ENCODE measurements around the gene FLNC.

Gene FLNC

DNA sequence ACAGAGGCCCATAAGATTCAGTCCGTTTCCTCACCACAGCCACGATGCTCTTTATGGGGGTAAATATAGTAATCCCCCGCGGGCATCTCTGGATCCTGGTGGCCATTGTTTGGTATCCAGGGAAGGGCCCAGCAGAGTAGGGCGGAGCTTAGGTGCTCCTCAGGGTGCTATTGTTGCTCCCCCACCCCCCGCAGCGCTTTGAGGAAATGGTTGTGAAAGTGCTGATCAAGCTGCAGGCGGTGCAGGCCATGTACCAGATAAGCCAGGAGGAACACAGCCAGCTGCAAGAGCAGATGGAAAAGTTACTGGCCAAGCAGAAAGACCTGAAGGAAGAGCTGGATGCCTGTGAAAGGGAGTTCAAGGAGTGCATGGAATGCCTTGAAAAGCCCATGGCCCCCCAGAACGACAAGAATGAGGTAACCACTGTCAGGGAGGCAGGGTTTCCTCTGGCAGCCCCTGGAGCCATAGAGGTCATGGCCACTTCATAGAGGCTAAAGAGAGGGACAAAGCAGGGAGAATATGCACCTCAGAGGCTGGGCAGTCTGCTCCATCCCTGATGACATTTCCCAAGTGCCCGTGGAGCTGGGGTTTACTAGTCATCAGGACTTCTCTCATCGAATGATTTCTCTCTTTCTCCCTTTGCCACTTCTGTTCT, 17.6 kb upstream of the FLNC start:
- DNase-seq (ENCODE audit: low read depth): peak; percentile 83
- H3K4me3 ChIP-seq (replicated peaks; ENCODE audit: low read depth, low read length): no peak overlapping the region
- TF ChIP-seq, protein P1, sequence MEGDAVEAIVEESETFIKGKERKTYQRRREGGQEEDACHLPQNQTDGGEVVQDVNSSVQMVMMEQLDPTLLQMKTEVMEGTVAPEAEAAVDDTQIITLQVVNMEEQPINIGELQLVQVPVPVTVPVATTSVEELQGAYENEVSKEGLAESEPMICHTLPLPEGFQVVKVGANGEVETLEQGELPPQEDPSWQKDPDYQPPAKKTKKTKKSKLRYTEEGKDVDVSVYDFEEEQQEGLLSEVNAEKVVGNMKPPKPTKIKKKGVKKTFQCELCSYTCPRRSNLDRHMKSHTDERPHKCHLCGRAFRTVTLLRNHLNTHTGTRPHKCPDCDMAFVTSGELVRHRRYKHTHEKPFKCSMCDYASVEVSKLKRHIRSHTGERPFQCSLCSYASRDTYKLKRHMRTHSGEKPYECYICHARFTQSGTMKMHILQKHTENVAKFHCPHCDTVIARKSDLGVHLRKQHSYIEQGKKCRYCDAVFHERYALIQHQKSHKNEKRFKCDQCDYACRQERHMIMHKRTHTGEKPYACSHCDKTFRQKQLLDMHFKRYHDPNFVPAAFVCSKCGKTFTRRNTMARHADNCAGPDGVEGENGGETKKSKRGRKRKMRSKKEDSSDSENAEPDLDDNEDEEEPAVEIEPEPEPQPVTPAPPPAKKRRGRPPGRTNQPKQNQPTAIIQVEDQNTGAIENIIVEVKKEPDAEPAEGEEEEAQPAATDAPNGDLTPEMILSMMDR (IDR thresholded peaks at IDR 0.05; ENCODE audit: low read length, missing control alignments): no peak

- no peak for DNase-seq (ENCODE audit: low read depth)
Observed at GRCh38 chr7:128814499-128814898, 15.7 kb upstream of the FLNC start.

DNA sequence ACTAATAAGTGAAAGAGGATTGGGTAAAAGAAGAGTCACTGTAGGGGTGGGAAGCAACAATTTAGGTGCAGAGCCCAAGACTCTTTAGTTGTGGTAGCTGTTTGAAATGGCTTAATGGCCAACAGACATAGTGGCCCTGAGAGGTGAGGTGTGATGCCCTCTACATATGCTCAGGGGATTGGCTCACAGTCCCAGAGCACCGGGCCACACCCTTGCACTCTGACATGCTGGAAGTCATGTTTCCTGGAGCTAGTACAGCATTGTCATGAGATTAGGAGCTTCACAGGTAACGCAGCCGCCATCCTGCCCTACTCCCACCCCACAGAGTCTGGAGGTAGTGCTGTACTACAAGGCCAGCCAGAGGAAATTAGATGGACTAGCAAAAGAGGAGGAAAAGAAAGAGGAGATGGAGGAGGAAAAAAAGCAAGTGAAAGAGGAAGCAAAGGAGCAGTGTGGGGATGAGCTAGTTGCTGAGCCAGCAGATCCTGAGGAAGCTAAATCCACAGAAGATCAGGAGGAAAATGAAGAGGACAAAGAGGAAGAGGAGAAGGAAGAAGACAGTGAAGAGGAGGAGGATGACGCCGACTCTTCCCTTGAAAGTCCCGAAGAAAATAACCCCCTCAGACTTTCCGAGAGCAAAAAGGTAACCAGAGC, 14.8 kb upstream of the FLNC start:
- H3K4me3 ChIP-seq (replicated peaks; ENCODE audit: low read depth, low read length): no peak overlapping the region
- TF ChIP-seq, protein P1 (IDR thresholded peaks at IDR 0.05; ENCODE audit: low read length, missing control alignments): no peak
- DNase-seq (ENCODE audit: low read depth): no peak

More at GRCh38 chr7:128814499-128814898, 15.7 kb upstream of the FLNC start:
- H3K4me3 ChIP-seq (replicated peaks; ENCODE audit: low read depth, low read length): no peak overlapping the region
- TF ChIP-seq, protein P1 (IDR thresholded peaks at IDR 0.05; ENCODE audit: low read length, missing control alignments): no peak

- no peak overlapping the region for H3K4me3 ChIP-seq (replicated peaks; ENCODE audit: low read depth, low read length)
- TF ChIP-seq, protein P1 (IDR thresholded peaks at IDR 0.05; ENCODE audit: low read length, missing control alignments): no peak
- DNase-seq (ENCODE audit: low read depth): no peak
Observed at GRCh38 chr7:128818694-128819093, 11.5 kb upstream of the FLNC start.

DNA sequence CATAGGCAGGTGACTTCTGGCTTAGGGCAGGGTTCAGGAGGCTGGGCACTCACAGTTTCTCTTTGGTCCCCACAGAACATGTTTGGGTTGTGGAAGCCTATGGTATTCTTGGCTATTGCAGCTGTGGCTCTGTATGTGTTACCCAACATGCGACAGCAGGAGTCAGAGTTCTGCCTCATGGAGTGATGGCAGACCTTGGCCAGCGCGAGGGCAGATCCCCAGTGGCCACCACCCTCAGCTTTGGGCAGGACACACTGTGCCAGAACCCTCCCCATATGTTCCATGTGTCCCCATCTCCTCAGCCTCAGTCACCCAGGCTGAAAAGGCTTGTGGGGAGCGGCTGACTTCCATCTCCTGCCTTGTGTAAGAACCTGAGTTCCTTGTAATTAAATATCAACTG, 8.5 kb upstream of the FLNC start:
- no peak overlapping the region for H3K4me3 ChIP-seq (replicated peaks; ENCODE audit: low read depth, low read length)
- TF ChIP-seq, protein P1 (IDR thresholded peaks at IDR 0.05; ENCODE audit: low read length, missing control alignments): no peak
- DNase-seq (ENCODE audit: low read depth): no peak

DNA sequence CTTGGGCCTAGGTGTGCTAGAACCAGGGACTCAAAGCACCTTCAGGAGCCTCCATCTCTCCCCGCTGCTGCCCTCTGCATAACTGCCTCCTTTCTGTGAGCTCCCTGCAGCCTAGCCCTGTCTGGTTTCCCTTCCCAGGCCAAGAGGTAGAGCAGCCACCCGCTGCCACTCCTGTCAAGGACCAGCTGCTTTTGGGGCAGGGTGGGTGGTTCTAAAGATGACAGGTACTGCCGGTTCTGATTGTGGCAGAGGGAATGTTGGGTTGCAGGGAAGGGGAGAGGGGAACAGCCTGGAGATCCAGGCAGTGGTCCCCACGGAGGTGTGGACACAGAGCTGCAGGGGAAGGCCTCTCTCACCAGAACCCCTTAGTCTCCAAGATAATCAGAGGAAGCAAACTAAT, 3.7 kb upstream of the FLNC start:
- H3K4me3 ChIP-seq (replicated peaks; ENCODE audit: low read depth, low read length): no peak overlapping the region
- DNase-seq (ENCODE audit: low read depth): no peak
- TF ChIP-seq, protein P1 (IDR thresholded peaks at IDR 0.05; ENCODE audit: low read length, missing control alignments): no peak

DNA sequence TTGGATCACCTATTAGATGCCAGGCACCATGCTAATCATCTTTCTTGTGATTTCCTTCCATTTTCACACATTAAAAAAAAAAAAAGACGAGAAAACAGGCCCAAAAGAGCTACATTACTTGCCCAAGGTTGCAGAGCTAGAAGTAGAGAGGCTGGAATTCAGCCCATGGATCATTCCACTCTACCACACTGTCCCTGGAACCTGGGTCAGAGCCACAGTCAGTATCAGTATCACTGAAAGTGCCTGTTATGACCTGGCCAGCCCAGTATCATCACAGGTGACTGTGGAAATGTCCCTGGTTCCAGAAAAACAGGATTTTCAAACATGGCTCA, 3.3 kb upstream of the FLNC start:
- TF ChIP-seq, protein P1 (IDR thresholded peaks at IDR 0.05; ENCODE audit: low read length, missing control alignments): no peak
- no peak overlapping the region for H3K4me3 ChIP-seq (replicated peaks; ENCODE audit: low read depth, low read length)
- DNase-seq (ENCODE audit: low read depth): no peak
